DMS79 treated with DMSO at 0.1 percent for 48 hours (cell line): ENCODE data around the gene LBR.
A peak's percentile ranks its signal among the peaks of the same experiment; 100 is the strongest.
"Not testable (repeated sequence)": the region's sequence is repeated elsewhere in the genome, so short reads cannot be mapped to it uniquely, and the experiment has no call there.

ENCODE experiments used
- DNase-seq: peaks from one replicate; lab custom pipeline; 2025; lab: John Stamatoyannopoulos, UW

Gene LBR

DNA sequence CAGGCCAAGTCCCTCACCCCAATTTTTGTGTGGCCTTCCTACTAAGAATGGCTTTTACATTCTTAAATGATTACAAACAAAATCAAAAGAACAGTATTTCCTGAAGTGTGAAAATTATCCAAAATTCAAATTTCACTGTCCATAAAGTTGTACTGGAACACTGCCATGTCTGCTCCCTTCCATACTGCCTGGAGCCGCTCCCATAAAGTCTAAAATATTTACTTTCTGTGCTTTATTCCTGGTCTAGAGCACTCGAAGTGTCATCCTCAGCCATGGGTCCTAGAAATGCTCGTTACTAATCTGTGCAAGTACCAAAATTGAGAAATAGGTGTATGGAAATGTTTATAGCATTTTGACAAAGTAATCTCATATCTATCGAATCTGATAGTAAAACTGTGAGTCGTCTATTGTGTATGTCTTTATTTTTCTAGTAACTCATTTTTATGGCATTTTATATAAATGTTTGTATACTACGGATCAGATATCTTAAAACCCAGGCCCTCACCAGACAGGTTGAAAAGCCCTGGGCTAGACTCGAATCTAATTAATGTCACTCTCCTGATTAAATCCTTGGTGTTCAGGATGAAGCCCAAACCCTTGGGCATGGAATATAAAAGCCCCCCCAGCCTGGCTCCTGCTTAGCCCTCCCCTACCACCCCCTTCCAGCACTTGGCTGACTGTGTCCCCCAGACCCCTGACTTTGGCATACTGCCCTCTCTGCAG lies 4.9 kb downstream of the LBR start:
- DNase-seq: peak; percentile 36

DNA sequence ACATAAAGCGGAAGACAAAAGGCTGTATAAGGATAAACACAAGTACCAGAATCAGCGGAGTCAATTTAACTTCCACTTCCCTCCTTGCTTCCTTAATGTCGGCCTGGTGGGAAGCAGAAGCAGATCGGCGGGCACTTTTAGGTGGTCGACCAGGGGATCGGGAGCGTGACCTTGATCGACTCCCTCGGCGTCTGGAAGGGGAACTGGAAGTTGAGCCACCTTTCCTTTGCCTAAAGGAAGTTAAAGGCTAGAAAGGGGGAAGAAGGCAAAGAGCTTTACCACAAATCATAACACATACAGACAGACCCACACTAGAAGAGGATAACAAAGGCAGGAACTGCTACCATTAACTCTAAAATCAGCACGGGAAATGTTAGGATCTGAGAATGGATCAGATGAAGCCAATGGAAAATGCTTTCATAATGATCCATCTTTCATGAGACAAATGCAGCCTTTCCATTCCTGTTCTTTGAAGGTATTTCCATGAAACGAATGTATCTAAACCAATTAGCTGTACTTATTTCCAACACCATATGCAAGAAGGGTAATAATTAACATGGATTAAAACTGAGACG lies 5.7 kb downstream of the LBR start:
- no peak for DNase-seq

DNA sequence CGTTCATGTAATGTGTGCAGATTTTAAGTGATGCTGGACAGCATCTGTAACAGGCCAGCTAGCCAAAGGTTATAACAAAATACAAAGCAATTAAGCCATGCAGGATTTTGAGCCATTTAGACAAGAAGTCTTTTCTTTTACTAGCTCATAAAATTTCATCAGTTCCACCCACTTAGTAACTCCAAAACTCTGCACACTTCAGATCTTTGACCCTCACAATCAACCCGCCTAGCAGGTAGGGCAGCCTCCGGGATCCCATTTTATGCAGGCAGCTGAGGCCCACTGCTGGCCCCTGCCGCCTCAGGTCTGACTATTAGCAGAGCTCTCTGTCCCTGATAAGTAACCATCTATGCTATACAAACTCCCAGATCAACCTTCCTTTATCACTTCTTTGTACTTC lies 9.2 kb downstream of the LBR start:
- DNase-seq: no peak

DNA sequence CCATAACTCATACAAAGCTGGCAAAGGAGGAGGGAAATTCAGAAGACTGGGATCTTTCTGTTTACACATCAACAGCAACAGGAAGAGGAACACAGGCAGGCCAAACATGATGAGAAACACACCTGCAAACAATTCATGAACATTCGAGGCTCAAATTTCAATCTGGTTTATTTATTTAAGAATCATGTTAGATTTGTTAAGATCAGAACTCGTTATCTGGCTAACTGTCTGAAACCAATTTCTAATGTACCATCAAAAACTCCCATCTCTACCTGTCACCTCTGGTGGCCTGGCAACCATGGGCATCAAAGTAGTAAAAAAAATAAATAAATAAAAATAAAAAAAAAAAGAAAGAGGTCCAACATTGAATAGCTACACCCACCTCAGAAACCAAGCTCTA lies 9.8 kb downstream of the LBR start:
- peak; percentile 35 for DNase-seq

DNA sequence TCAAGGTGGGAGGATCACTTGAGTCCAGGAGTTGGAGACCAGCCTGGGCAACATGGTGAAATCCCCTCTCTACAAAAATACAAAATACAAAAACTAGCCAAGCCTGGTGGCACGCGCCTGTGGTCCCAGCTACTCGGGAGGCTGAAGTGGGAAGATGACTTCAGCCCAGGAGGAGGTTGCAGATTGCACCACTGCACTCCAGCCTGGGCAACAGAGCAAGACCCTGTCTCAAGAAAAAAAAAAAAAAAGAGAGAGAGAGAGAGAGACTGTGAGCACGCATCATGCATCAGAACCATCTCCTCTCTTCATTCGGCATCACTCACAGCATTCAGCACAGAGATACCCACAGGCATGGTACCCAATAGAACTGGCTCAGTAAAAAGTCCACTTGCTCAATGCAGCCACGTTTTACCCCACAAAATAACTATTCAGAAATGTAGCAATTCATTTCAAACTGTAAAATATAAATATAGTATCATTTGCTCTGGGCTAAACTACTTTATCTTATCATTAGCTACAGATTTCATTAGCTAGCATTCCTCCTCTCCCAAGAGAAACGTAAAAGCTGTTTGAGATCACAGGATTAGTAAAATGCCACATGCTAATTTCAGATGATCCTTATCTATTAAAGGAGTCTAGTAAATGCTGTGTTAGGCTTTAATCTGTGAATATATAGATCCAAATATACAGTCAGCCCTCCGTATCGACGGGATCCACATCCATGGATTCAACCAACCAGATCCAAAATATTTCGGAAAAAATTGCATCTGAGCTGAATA lies 11.7 kb downstream of the LBR start:
- no peak for DNase-seq

DNA sequence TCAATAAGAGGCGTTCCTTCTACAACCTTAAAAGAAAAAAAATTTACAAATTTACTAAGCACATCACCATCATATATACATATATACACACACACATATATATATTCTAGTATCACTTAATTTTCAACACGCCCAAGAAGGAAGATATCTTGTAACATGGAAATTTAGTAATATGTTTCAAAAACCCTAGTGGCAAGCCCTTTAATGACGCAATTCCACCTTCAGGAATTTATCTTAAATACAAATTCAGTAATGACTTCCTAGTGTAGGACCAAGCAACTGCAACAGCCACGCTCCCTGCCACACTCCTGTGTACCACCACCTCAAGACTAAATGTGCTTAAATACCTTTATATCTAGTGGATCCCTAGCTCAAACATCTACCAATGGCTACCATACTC lies 12.5 kb downstream of the LBR start:
- no peak for DNase-seq

DNA sequence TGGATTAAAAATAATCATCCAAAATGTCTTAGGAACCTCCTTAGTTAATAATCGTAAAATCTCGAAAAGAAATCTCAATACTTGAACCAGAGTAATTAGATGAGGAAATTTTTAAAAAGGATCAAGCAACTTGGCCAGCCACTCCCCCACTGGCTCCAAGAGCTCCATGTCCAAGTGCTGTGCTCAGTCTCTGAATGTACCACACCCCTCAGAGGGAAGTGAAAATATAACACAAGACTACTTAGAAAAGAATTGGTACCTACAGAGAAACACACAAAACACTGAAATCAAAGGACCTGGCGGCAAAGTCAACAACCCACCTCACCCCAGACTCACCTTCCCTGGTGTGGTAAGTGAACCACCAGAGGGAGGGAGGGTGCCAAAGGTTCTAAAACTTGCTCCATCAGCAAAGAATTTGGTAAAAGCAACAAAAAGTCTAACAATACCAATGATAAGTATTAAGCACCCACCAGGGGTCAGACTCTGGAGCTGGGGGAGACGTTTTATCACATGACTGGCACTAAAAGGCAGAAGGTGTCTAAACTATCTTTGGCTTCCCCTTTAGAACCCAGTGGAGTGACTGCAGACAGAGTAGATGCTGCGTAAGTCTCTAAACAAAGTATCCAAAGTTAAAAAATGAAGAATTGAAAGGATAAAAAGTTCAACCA lies 14.0 kb downstream of the LBR start:
- DNase-seq: no peak

DNA sequence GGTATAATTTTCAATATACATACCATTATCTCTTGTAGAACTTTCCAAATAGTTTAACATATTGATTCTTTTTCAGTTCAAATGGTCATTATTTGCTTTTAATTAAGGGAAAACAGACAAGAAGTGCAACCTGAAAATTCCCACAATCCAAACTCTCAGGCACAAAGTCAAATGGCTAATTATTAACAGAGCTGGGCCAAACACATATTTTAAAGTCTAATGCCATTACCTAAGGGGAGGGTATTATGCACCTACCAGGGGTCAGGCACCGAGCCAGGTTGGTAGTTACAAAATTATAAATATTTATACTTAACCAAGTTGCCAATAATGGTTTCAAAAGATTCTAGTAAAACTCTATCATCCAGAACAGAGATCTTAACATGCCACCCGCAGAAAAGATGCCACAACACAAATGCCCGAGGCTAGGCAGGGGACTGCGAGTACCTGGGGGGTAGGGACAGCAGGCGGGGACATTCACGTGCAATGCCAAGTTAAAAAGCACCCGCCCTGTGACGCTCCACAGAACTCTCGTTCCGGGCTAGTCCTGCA lies 15.0 kb downstream of the LBR start:
- DNase-seq: no peak

DNA sequence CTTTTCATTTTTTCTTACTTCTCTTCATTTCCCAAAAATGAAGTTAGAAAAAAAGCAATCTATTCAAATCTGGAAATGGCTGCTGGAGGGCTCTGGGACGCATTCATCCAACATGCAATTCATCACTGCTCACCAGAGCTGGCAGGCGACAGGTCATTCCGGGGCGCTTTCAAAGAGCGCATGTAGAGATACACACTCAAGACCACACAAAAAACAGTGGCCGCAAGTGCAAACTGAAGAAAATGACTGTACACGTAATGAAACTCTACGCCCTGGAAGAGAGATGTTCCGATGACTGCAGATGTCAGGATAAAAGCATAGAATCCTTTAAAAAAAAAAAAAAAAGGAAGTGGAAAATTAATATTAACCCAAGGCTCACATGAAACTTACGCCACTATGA lies 15.5 kb downstream of the LBR start:
- DNase-seq: no peak

DNA sequence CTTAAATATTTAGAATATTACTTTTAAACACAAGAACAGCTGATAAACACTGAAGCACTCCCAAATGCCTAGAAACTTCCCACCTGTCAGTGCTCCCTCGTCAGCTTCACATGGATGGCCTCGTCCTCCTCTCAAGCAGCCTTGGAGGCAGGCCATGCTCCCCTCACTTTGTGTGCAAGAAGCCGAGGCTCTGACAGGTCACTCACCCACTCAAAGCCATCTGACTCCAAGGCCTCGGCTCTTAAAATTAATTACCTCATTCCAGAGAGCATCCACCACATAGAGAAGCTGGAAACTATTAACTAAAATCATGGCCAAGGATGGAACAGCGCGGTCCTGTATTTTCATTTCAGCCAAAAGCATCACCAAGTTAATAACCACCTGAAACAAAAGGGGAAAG lies 17.8 kb downstream of the LBR start:
- DNase-seq: peak; percentile 66

DNA sequence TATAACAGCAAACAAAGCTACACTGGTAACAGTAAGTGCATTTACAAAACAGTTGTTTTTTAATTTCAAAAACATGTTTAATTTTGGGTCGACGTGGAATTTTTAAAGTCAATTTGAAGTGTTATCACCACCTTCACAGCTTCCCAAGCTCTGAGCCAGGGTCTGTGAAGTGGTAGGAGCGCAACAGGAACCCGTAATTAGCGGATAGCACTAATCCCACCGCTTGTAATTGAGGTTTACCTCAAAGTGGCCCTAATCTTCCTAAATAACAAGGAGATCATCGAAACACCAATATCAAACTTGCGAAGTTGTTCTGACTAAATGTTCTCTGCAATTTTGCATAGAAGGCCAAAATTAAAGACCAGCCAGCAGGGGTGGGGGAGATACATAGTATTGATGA lies 18.8 kb downstream of the LBR start:
- DNase-seq: no peak

DNA sequence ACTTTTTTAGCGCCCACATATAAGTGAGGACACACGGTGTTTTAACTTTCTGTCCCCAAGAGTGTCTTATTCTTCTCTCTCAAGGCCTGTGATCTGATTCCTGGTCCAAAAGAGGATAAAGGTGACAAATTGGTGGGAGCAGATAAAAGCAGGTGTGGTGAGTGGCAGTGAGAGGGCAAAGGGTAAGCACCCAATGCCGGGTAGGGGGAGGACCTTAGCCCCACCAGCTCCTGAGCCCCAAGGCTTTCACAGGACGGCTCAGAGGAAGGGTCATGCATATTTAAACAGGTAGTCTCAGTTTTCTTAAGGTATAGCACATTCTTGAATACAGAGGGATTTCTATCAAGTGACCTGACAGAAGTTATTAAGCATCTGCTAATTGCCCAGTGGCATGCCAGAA lies 19.6 kb downstream of the LBR start:
- no peak for DNase-seq

DNA sequence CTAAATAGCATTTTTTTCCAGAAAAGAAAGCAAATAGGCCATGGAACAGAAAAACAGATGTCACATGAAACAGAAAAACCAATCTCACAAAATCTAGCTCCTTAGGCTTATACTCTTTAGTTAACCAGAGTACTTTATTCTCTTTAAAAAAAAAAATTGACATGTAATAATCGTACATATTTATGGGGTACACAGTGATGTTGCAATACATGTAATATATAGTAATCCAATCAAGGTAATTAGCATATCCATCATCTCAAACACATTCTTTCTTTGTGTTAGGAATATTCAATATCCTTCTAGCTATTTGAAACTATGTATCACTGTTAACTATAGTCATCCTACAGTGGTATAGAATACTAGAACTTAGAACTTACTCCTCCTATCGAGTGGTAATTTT lies 20.1 kb downstream of the LBR start:
- DNase-seq: no peak

DNA sequence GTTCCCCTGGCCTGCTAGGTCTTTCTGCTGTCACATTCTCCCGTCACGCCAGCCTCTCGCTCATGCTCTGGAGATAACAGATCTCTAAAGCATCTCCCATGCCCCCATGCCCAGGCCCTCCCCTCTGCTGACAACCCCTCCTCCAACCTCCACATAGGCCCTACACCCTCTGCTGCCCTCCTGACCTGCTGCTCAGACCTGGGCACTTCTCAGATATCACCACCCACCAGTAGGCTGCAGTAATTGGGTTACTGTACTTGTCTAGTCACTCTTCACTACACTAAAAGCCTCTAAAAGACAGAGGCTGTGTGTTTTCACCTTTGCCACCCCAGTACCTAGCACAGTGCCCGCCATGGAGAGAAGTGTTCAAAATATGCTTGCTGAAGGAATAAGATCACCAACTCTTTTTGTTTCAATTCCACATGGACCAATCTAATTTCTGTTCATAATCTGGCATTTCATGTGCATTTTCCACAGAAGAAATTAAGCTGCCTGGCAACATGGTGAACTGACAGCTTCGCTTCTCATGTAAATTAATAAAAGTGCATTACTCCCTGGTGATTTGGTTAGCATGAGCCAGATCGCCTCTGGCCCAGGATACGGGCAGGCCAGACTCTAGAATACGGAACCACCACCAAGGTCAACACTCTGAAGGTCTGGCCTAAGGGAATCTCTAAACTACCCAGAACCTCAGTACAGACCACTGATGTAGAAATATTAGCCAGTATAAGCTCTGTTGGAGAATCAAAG lies 20.7 kb downstream of the LBR start:
- no peak for DNase-seq

DNA sequence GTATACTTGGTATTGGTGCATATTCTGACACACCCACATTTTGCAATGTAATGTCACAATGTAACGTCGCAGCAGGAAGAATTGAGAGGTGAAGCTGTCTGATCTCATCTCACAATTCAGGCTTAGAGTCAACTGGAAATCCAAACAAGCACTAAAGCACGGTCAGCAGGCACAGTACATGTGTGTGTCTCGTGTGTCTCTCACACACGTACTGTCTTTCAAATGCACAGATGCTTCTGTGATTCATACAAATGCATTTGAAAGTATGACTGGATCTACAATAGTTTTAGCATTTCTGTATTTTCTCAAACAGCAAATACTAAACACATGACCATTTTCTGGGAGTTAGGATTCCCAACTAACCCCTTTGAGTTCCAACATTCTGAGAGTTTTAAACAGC lies 26.9 kb downstream of the LBR start:
- DNase-seq: no peak

DNA sequence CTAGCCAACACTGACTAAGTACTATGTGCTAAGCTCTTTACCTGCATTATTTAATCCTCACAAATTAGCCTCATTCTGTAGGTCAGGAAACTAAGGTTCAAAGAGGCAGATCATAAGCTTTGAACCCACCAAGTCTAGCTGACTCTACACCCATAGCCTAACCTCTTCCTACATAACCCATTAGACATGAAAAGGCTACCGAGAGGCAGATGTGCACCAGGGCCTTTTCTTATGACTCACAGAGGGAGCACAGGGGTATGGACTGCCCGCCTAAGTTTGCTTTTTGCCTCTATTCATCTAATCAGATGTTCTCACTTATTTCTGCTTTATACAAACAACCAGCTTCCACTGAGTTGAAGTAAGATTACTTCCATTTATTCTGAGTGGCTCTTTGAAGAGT lies 31.5 kb downstream of the LBR start:
- no peak for DNase-seq

DNA sequence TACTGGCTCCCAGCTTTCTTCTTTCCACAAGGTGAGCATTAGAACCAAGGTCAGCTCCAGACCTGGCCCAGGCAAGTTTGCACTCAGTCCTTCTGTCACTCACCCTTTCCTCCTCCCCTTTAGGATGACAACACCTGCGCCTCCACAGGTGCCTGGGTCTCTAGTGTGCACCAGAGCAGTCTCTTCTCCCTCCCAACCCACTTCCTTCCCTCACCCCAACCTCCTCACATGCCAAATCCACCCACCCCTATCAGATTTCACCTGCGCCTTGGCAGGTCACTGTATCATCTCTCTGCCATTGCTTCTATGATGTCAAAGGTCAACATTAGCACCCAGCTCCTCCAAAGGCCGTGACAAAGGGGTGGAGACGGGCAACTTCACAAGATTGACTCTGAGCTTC lies 38.0 kb downstream of the LBR start:
- no peak for DNase-seq

DNA sequence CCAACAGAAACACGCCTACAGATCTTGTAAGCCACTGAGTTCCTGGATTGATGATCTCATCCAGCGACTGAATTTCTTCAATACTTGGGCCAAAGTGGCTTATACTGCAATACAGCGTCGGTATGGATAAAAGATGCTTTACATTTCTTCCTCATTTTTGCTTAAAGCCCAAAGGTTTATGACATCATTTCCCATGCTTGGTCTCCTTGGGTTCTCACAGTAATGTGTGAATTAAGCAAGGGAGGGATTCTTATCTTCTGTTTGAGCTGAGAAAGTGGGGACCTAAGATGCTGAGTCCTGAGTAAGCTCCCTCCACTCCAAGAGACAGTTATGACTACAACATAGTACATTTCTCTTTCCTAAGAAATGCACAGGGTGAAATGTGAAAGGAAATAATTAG lies 39.5 kb downstream of the LBR start:
- no peak for DNase-seq

DNA sequence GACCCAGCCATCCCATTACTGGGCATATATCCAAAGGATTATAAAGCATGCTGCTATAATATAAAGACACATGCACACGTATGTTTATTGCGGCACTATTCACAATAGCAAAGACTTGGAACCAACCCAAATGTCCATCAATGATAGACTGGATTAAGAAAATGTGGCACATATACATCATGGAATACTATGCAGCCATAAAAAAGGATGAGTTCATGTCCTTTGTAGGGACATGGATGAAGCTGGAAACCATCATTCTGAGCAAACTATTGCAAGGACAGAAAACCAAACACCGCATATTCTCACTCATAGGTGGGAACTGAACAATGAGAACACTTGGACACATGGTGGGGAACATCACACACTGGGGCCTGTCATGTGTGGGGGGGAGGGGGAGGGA lies 41.0 kb downstream of the LBR start:
- DNase-seq: not testable (repeated sequence)

DNA sequence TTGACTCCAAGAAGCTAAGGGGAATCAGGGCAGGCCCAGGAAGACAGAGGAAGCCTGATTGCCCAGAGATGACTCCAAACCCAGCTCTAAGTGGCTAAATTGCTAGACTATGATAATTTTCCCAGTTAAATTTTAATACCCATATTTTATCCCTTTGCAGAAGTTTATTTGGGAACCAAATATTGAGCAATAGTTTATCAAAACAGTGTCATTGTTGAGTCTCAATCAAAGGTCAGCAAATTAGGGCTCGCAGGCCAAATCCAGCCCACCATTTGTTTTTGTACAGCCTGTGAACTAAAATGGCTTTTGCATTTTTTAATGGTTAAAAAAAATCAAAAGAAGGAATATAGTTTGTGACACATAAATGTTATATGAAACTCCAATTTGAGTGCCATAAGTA lies 47.1 kb downstream of the LBR start:
- DNase-seq: no peak

DNA sequence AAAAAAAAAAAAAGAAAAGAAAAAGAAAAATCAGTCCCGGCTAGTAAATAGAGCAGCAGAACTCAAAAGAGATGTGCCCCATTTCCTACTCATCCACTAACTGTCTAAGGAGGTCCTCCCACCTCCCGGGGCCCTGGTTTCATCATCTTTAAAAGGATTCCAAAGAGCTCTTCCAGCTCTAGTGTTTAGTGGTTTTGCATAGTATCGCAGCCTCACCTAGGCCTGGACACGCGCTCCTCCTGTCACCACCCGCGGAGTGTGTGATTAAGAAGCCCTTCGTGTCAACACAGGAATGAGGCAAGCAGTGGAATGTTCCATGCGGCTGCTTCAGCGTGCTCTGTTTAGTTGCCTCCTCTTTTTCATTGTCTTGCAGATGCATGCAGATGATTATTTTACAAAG lies 49.0 kb downstream of the LBR start:
- DNase-seq: peak; percentile 16

DNA sequence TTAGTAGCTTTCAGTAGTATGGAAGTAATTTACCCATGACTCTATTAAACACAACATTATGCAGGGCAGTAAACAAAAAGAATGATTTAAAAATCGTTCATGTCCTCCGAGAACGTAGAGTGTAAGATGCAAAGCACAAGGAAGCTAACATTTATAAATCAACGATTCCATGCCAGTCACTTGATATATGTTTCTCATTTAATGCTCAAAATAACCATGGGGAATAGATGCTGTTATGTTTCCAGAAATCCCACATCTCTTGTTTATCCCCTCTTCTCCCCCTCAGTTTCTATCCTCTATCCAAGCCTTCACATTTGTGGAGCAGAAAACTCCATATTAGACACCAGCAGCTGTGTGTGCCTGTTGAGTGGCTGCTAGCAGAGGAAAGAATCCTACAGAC lies 52.8 kb downstream of the LBR start:
- DNase-seq: no peak
